Upper lobe of right lung (tissue), 1 donor: ENCODE data around the gene PELO. TPM values are rescaled to one million over a fixed set of nuclear protein-coding genes. Genes with fewer than 3 reads are reported as not detected.
"Not testable (repeated sequence)": the region's sequence is repeated elsewhere in the genome, so short reads cannot be mapped to it uniquely, and the experiment has no call there.

ENCODE experiments used
- ATAC-seq: fragments of 200-7000 bp; cut with Tn5 transposase; one replicate; pipeline ENCODE4 v1.9.1; 2020; ENCODE audit warnings: mild to moderate bottlenecking, moderate library complexity
- DNase-seq: peaks from one replicate; pipeline ENCODE4 v3.0.0-alpha.2; 2020
- H3K27ac ChIP-seq: fragments of 200-600 bp; one replicate; pipeline ENCODE4 v1.8.0; 2022
- H3K27me3 ChIP-seq: fragments of 200-600 bp; one replicate; pipeline ENCODE4 v1.8.0; 2022; ENCODE audit warnings: mild to moderate bottlenecking
- H3K36me3 ChIP-seq: fragments of 200-600 bp; one replicate; pipeline ENCODE4 v1.8.0; 2022
- H3K4me1 ChIP-seq: fragments of 200-600 bp; one replicate; pipeline ENCODE4 v1.8.0; 2022
- H3K4me3 ChIP-seq: fragments of 200-600 bp; one replicate; pipeline ENCODE4 v1.8.0; 2022; ENCODE audit warnings: mild to moderate bottlenecking
- H3K9me3 ChIP-seq: fragments of 200-600 bp; one replicate; pipeline ENCODE4 v1.8.0; 2022
- CTCF ChIP-seq: fragments of 200-600 bp; IDR thresholded peaks from one replicate; pipeline ENCODE4 v1.8.0; 2022; ENCODE audit warnings: antibody characterized with exemption
- intact Hi-C: fragments of 100-400 bp; cut with DNase I; formaldehyde crosslinking; loops from one replicate; pipeline ENCODE4 v1.11.0; 2022
- total RNA-seq: library from RNA; stranded (reverse); fragmentation: NEBNext Ultra II Directional; extraction: Animal tissue kit (Norgen Biotek cat#: 25700); gene quantifications from one replicate; pipeline ENCODE4 v1.2.1, GENCODE V29; 2021
- donor health status: DM: no; HTN: yes; CAD: no; lungs with severe emphysema.

Gene PELO
- total RNA-seq, 1 donor from 2014 or later: 41.3 TPM

- Histone ChIP-seq H3K27ac (peak overlapping the region; percentile 39), H3K27me3 (no peaks in the 10 kb centered on the region), H3K36me3 (no peaks in the 10 kb centered on the region), H3K9me3 (no peaks in the 10 kb centered on the region), H3K4me3 (no peak overlapping the region), H3K4me1 (peaks cover 56% of the 10 kb centered on the region)
- no peak for ATAC-seq
- intact Hi-C loops: no loop called here
- no peak for TF ChIP-seq CTCF
- DNase-seq: no peak
These were observed 22.7 kb downstream of the PELO start for GRCh38 chr5:52810426-52810825.

GRCh38 chr5:52811067-52811749 is 23.5 kb downstream of the PELO start:
- H3K9me3 ChIP-seq: no peaks in the 10 kb centered on the region
- ATAC-seq (peak; percentile 80), DNase-seq (no peak)
- H3K36me3 ChIP-seq: no peaks in the 10 kb centered on the region
- intact Hi-C loops: no loop called here
- no peaks in the 10 kb centered on the region for H3K27me3 ChIP-seq
- H3K4me1 ChIP-seq: peaks cover 56% of the 10 kb centered on the region
- no peak overlapping the region for H3K4me3 ChIP-seq
- TF ChIP-seq CTCF: no peak
- no peak overlapping the region for H3K27ac ChIP-seq

GRCh38 chr5:52814352-52815148 is 26.8 kb downstream of the PELO start:
- intact Hi-C loops: no loop called here
- H3K4me3 ChIP-seq: no peak overlapping the region
- TF ChIP-seq CTCF: no peak
- ATAC-seq: no peak
- DNase-seq: no peak
- no peak overlapping the region for H3K27ac ChIP-seq
- no peaks in the 10 kb centered on the region for H3K9me3 ChIP-seq
- H3K36me3 ChIP-seq: no peaks in the 10 kb centered on the region
- no peaks in the 10 kb centered on the region for H3K27me3 ChIP-seq
- H3K4me1 ChIP-seq: peaks cover 30% of the 10 kb centered on the region

DNA sequence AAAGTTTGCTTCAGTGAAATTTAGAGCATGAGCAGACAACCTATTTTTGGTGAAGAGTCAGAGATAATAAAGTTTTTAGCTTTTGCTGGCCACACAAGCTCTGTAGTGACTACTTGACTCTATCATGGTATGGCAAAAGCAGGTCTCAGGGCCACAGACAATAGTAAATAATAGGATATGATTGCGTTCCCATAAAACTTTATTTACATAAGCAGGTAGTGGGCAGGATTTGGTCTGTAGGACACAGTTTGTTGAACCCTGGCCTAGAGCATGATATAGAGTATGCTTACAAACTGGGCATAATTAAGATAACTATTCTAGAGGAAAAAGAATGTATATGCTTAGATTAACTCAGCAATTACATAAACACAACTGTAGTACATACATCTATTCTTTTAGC is 30.1 kb downstream of the PELO start:
- no peak for TF ChIP-seq CTCF
- Histone ChIP-seq H3K27ac (no peak overlapping the region), H3K4me1 (peaks cover 23% of the 10 kb centered on the region), H3K4me3 (no peak overlapping the region), H3K27me3 (no peaks in the 10 kb centered on the region), H3K9me3 (no peaks in the 10 kb centered on the region), H3K36me3 (no peaks in the 10 kb centered on the region)
- ATAC-seq (no peak), DNase-seq (no peak)
- intact Hi-C loops: no loop called here

DNA sequence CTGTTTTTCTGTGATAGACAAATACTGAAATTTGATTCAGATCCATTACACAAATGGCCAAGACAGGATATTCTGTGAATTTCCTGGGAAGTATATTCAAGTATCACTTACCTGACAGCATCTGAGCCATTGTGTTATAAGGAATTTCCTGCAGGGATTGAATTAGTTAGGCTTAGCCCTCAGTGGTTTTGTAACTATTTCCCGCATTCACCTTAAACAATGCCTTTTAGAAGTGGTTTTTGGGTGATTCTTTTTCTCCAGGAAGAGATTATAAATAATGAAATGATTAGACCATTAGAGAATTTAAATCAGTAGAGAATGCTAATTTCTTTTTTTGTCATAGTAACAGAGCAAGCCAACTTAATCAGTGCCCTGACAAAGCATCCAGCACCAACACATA is 30.6 kb downstream of the PELO start:
- ATAC-seq (no peak), DNase-seq (no peak)
- no peaks in the 10 kb centered on the region for H3K27me3 ChIP-seq
- no peak overlapping the region for H3K4me3 ChIP-seq
- H3K27ac ChIP-seq: no peak overlapping the region
- no peaks in the 10 kb centered on the region for H3K36me3 ChIP-seq
- H3K9me3 ChIP-seq: no peaks in the 10 kb centered on the region
- no peak for TF ChIP-seq CTCF
- intact Hi-C loops: no loop called here
- H3K4me1 ChIP-seq: peaks cover 24% of the 10 kb centered on the region

DNA sequence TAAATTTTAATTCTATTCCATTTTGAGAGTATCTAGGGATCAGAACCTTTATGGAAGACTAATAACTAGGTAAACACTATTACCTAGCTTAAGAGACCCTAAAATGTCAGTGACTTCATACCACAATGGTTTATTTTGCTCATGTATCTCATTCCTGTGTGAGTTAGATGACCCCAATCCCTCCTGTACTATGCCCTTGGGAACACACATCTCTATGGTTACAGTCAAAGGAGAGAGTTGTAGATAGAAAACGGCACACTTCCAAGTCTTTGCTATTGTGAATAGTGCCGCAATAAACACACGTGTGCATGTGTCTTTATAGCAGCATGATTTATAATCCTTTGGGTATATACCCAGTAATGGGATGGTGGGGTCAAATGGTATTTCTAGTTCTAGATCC is 31.1 kb downstream of the PELO start:
- H3K27me3 ChIP-seq, H3K4me3 ChIP-seq, H3K9me3 ChIP-seq, intact Hi-C loops, H3K27ac ChIP-seq, DNase-seq, ATAC-seq, H3K36me3 ChIP-seq: not testable (repeated sequence)
- H3K4me1 ChIP-seq: peaks cover 24% of the 10 kb centered on the region
